Measurements from ENCODE around the gene GALNTL6.
"Not testable (repeated sequence)": the region's sequence is repeated elsewhere in the genome, so short reads cannot be mapped to it uniquely, and the experiment has no call there.

Gene GALNTL6

GRCh38 chr4:172895699-172896098, 1082.5 kb downstream of the GALNTL6 start:
- Histone ChIP-seq H3K36me3 (ENCODE audit: low read depth) (no peaks in the 10 kb centered on the region), H3K9me3 (ENCODE audit: severe bottlenecking) (peaks cover 2% of the 10 kb centered on the region), H3K4me3 (ENCODE audit: severe bottlenecking) (no peak overlapping the region), H3K27me3 (ENCODE audit: insufficient read depth, poor library complexity, severe bottlenecking) (no peaks in the 10 kb centered on the region), H3K27ac (ENCODE audit: poor library complexity, severe bottlenecking) (no peak overlapping the region), H3K4me1 (ENCODE audit: insufficient read depth, poor library complexity, severe bottlenecking) (no peaks in the 10 kb centered on the region)
- ATAC-seq (ENCODE audit: low read depth) (no peak), DNase-seq (ENCODE audit: low spot score) (no peak)
- TF ChIP-seq, protein P1, sequence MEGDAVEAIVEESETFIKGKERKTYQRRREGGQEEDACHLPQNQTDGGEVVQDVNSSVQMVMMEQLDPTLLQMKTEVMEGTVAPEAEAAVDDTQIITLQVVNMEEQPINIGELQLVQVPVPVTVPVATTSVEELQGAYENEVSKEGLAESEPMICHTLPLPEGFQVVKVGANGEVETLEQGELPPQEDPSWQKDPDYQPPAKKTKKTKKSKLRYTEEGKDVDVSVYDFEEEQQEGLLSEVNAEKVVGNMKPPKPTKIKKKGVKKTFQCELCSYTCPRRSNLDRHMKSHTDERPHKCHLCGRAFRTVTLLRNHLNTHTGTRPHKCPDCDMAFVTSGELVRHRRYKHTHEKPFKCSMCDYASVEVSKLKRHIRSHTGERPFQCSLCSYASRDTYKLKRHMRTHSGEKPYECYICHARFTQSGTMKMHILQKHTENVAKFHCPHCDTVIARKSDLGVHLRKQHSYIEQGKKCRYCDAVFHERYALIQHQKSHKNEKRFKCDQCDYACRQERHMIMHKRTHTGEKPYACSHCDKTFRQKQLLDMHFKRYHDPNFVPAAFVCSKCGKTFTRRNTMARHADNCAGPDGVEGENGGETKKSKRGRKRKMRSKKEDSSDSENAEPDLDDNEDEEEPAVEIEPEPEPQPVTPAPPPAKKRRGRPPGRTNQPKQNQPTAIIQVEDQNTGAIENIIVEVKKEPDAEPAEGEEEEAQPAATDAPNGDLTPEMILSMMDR (IDR thresholded peaks at IDR 0.05; ENCODE audit: poor library complexity, severe bottlenecking): no peak

DNA sequence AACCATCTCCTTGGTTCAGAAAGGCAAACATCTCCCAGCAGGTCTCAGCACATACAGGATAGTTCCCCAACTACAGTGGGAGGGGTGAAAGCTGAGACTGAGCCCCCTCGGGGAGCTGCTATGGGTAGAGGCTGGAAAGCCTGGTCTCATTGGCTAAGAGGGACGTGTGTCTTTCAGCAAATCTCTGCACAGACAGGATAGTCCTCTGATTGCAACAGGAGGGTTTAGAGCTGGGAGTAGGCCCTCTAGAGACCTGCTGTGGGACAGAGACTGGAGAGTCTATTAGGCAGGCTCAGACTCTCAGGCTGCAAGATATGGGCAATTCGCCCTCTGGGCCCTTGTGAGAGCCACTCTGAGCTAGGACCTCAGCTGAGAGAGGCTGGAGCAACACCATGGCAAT, 1083.8 kb downstream of the GALNTL6 start:
- no peaks in the 10 kb centered on the region for H3K4me1 ChIP-seq (ENCODE audit: insufficient read depth, poor library complexity, severe bottlenecking)
- H3K27me3 ChIP-seq (ENCODE audit: insufficient read depth, poor library complexity, severe bottlenecking): no peaks in the 10 kb centered on the region
- H3K9me3 ChIP-seq (ENCODE audit: severe bottlenecking): peaks cover 2% of the 10 kb centered on the region
- H3K36me3 ChIP-seq (ENCODE audit: low read depth): no peaks in the 10 kb centered on the region
- ATAC-seq (ENCODE audit: low read depth): no peak
- H3K4me3 ChIP-seq (ENCODE audit: severe bottlenecking): no peak overlapping the region
- no peak for DNase-seq (ENCODE audit: low spot score)
- TF ChIP-seq, protein P1 (IDR thresholded peaks at IDR 0.05; ENCODE audit: poor library complexity, severe bottlenecking): no peak
- no peak overlapping the region for H3K27ac ChIP-seq (ENCODE audit: poor library complexity, severe bottlenecking)

GRCh38 chr4:172898715-172899114, 1085.5 kb downstream of the GALNTL6 start:
- TF ChIP-seq, protein P1 (IDR thresholded peaks at IDR 0.05; ENCODE audit: poor library complexity, severe bottlenecking): no peak
- DNase-seq (ENCODE audit: low spot score) (no peak), ATAC-seq (ENCODE audit: low read depth) (no peak)
- Histone ChIP-seq H3K27me3 (ENCODE audit: insufficient read depth, poor library complexity, severe bottlenecking) (no peaks in the 10 kb centered on the region), H3K27ac (ENCODE audit: poor library complexity, severe bottlenecking) (no peak overlapping the region), H3K9me3 (ENCODE audit: severe bottlenecking) (peaks cover 2% of the 10 kb centered on the region), H3K4me3 (ENCODE audit: severe bottlenecking) (no peak overlapping the region), H3K4me1 (ENCODE audit: insufficient read depth, poor library complexity, severe bottlenecking) (no peaks in the 10 kb centered on the region), H3K36me3 (ENCODE audit: low read depth) (no peaks in the 10 kb centered on the region)

GRCh38 chr4:172899861-172900260, 1086.7 kb downstream of the GALNTL6 start:
- no peak for DNase-seq (ENCODE audit: low spot score)
- Histone ChIP-seq H3K9me3 (ENCODE audit: severe bottlenecking) (peaks cover 2% of the 10 kb centered on the region), H3K27ac (ENCODE audit: poor library complexity, severe bottlenecking) (no peak overlapping the region), H3K4me1 (ENCODE audit: insufficient read depth, poor library complexity, severe bottlenecking) (no peaks in the 10 kb centered on the region), H3K36me3 (ENCODE audit: low read depth) (no peaks in the 10 kb centered on the region), H3K4me3 (ENCODE audit: severe bottlenecking) (no peak overlapping the region), H3K27me3 (ENCODE audit: insufficient read depth, poor library complexity, severe bottlenecking) (no peaks in the 10 kb centered on the region)
- ATAC-seq (ENCODE audit: low read depth): no peak
- TF ChIP-seq, protein P1 (IDR thresholded peaks at IDR 0.05; ENCODE audit: poor library complexity, severe bottlenecking): no peak

- Histone ChIP-seq H3K4me1 (ENCODE audit: insufficient read depth, poor library complexity, severe bottlenecking) (no peaks in the 10 kb centered on the region), H3K36me3 (ENCODE audit: low read depth) (no peaks in the 10 kb centered on the region), H3K27me3 (ENCODE audit: insufficient read depth, poor library complexity, severe bottlenecking) (no peaks in the 10 kb centered on the region), H3K4me3 (ENCODE audit: severe bottlenecking) (no peak overlapping the region), H3K9me3 (ENCODE audit: severe bottlenecking) (peaks cover 2% of the 10 kb centered on the region), H3K27ac (ENCODE audit: poor library complexity, severe bottlenecking) (no peak overlapping the region)
- DNase-seq (ENCODE audit: low spot score): no peak
- no peak for ATAC-seq (ENCODE audit: low read depth)
- TF ChIP-seq, protein P1 (IDR thresholded peaks at IDR 0.05; ENCODE audit: poor library complexity, severe bottlenecking): no peak
These were observed 1087.7 kb downstream of the GALNTL6 start for GRCh38 chr4:172900900-172901299.

- H3K9me3 ChIP-seq (ENCODE audit: severe bottlenecking); H3K4me3 ChIP-seq (ENCODE audit: severe bottlenecking); H3K36me3 ChIP-seq (ENCODE audit: low read depth); H3K27ac ChIP-seq (ENCODE audit: poor library complexity, severe bottlenecking); H3K27me3 ChIP-seq (ENCODE audit: insufficient read depth, poor library complexity, severe bottlenecking); DNase-seq (ENCODE audit: low spot score); ATAC-seq (ENCODE audit: low read depth); H3K4me1 ChIP-seq (ENCODE audit: insufficient read depth, poor library complexity, severe bottlenecking): not testable (repeated sequence)
These were observed 1099.3 kb downstream of the GALNTL6 start for GRCh38 chr4:172912468-172912867.

GRCh38 chr4:172917403-172917802, 1104.2 kb downstream of the GALNTL6 start:
- not testable (repeated sequence) for ATAC-seq (ENCODE audit: low read depth); H3K36me3 ChIP-seq (ENCODE audit: low read depth); H3K9me3 ChIP-seq (ENCODE audit: severe bottlenecking); H3K4me3 ChIP-seq (ENCODE audit: severe bottlenecking); H3K27me3 ChIP-seq (ENCODE audit: insufficient read depth, poor library complexity, severe bottlenecking); DNase-seq (ENCODE audit: low spot score); H3K27ac ChIP-seq (ENCODE audit: poor library complexity, severe bottlenecking); H3K4me1 ChIP-seq (ENCODE audit: insufficient read depth, poor library complexity, severe bottlenecking)

All from RWPE2 (cell line).